ENCODE measurements around the gene LY6G6D. TPM values are rescaled to one million over a fixed set of nuclear protein-coding genes. Genes with fewer than 3 reads are reported as not detected.

The LY6G6D gene
- total RNA-seq, 1 donor from 2014 or later = 1.5 TPM

GRCh38 chr6:31693535-31693934 is 21.6 kb upstream of the LY6G6D start:
- Mint-ChIP-seq H3K36me3 (peaks cover 22% of the 10 kb centered on the region), H3K27me3 (no peaks in the 10 kb centered on the region), H3K4me3 (no peak overlapping the region), H3K27ac (no peak overlapping the region), H3K9me3 (no peaks in the 10 kb centered on the region), H3K4me1 (ENCODE audit: unreplicated experiment) (no peaks in the 10 kb centered on the region)
- TF ChIP-seq, protein P1, sequence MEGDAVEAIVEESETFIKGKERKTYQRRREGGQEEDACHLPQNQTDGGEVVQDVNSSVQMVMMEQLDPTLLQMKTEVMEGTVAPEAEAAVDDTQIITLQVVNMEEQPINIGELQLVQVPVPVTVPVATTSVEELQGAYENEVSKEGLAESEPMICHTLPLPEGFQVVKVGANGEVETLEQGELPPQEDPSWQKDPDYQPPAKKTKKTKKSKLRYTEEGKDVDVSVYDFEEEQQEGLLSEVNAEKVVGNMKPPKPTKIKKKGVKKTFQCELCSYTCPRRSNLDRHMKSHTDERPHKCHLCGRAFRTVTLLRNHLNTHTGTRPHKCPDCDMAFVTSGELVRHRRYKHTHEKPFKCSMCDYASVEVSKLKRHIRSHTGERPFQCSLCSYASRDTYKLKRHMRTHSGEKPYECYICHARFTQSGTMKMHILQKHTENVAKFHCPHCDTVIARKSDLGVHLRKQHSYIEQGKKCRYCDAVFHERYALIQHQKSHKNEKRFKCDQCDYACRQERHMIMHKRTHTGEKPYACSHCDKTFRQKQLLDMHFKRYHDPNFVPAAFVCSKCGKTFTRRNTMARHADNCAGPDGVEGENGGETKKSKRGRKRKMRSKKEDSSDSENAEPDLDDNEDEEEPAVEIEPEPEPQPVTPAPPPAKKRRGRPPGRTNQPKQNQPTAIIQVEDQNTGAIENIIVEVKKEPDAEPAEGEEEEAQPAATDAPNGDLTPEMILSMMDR (conservative IDR thresholded peaks at IDR 0.05) = no peak
- no peak for DNase-seq (ENCODE audit: extremely low spot score, unreplicated experiment)

GRCh38 chr6:31697555-31697954 is 17.6 kb upstream of the LY6G6D start:
- Mint-ChIP-seq H3K9me3 (no peaks in the 10 kb centered on the region), H3K36me3 (peaks cover 18% of the 10 kb centered on the region), H3K27ac (peak overlapping the region; percentile 49), H3K4me3 (peak overlapping the region; percentile 14), H3K4me1 (ENCODE audit: unreplicated experiment) (peaks cover 9% of the 10 kb centered on the region), H3K27me3 (no peaks in the 10 kb centered on the region)
- DNase-seq (ENCODE audit: extremely low spot score, unreplicated experiment) = no peak
- TF ChIP-seq, protein P1 (conservative IDR thresholded peaks at IDR 0.05) = no peak

GRCh38 chr6:31700740-31701401 is 14.3 kb upstream of the LY6G6D start:
- Mint-ChIP-seq H3K27ac (peak overlapping the region; percentile 97), H3K27me3 (no peaks in the 10 kb centered on the region), H3K36me3 (peaks cover 18% of the 10 kb centered on the region), H3K4me1 (ENCODE audit: unreplicated experiment) (peaks cover 14% of the 10 kb centered on the region), H3K4me3 (peak overlapping the region; percentile 91), H3K9me3 (no peaks in the 10 kb centered on the region)
- TF ChIP-seq, protein P1 (conservative IDR thresholded peaks at IDR 0.05) = no peak
- no peak for DNase-seq (ENCODE audit: extremely low spot score, unreplicated experiment)

DNA sequence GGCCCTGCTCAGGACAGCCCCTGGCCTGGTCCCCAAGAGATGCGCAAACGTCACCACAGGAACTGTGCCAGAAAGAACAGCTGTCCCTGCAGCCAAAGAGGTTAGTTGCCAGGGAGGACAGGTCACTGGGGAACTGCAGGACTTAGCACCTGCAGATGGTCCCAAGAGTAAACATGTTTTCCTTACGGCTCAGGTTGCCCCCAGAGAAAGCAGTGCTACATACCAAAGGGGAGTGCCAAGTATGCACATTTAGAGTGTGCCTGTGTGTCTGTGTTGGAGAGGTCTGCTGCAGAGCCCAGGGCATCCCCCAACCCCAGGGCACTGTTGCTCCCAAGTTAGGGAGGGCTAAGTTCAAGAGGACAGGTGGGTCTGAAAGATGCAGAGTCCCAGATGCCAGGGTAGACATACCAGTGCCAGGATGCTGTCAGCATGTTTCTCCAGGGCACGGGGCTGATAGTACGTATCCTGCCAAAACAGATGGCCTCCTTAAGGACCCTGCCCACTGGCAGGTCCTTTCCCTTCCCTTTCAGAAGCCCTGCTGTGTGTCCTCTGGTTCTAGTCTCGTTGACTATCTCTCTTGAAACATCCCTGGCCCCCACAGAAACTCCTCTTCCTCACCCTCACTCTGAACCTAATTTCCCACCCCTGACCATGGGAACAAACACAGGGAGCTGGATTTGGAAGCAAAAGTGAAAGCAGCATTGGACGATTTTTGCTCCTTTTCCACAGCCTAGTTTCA is 13.3 kb upstream of the LY6G6D start:
- no peak for DNase-seq (ENCODE audit: extremely low spot score, unreplicated experiment)
- H3K9me3 Mint-ChIP-seq = no peaks in the 10 kb centered on the region
- TF ChIP-seq, protein P1 (conservative IDR thresholded peaks at IDR 0.05) = no peak
- H3K27me3 Mint-ChIP-seq = no peaks in the 10 kb centered on the region
- peak overlapping the region; percentile 91 for H3K4me3 Mint-ChIP-seq
- H3K36me3 Mint-ChIP-seq = peaks cover 17% of the 10 kb centered on the region
- H3K4me1 Mint-ChIP-seq (ENCODE audit: unreplicated experiment) = peaks cover 14% of the 10 kb centered on the region
- H3K27ac Mint-ChIP-seq = peak overlapping the region; percentile 97

GRCh38 chr6:31702405-31702818 is 12.7 kb upstream of the LY6G6D start:
- Mint-ChIP-seq H3K9me3 (no peaks in the 10 kb centered on the region), H3K36me3 (peaks cover 11% of the 10 kb centered on the region), H3K4me1 (ENCODE audit: unreplicated experiment) (peaks cover 14% of the 10 kb centered on the region), H3K27ac (peak overlapping the region; percentile 97), H3K27me3 (no peaks in the 10 kb centered on the region), H3K4me3 (peak overlapping the region; percentile 91)
- TF ChIP-seq, protein P1 (conservative IDR thresholded peaks at IDR 0.05) = no peak
- DNase-seq (ENCODE audit: extremely low spot score, unreplicated experiment) = no peak

All from type B pancreatic cell (in vitro differentiated cells).